Esophagus muscularis mucosa (tissue), 4 donors: ENCODE measurements around the gene IFIH1. TPM values are rescaled to one million over a fixed set of nuclear protein-coding genes. Genes with fewer than 3 reads are reported as not detected.

Experiments used
- DNase-seq: peaks from one replicate; pipeline ENCODE4 v3.0.0-alpha.2; 2017; ENCODE audit errors: extremely low spot score
- H3K27ac ChIP-seq, 4 donors: fragments of 200-600 bp; sonication (generic); replicated peaks in 1 of 4; 1 replicate in 3 of 4; 2 replicates in 1 of 4; pipeline ENCODE4 v1.5.1; 2016 to 2019; ENCODE audit warnings: mild to moderate bottlenecking in 1 of 4
- H3K27me3 ChIP-seq, 4 donors: fragments of 200-600 bp; sonication (generic); one replicate each; pipeline versions ENCODE4 v1.5.1 to v1.6.0; 2016 to 2019
- H3K36me3 ChIP-seq, 4 donors: fragments of 200-600 bp; sonication (generic); one replicate each; pipeline ENCODE4 v1.5.1; 2016 to 2019
- H3K4me1 ChIP-seq, 4 donors: fragments of 200-600 bp; sonication (generic); one replicate each; pipeline ENCODE4 v1.5.1; 2016 to 2019
- H3K4me3 ChIP-seq, 4 donors: fragments of 200-600 bp; sonication (generic); 1 replicate in 2 of 4; 2 replicates in 2 of 4; pipeline ENCODE4 v1.5.1; 2016 to 2019; ENCODE audit warnings: mild to moderate bottlenecking in 4 of 4, moderate library complexity in 1 of 4
- H3K9me3 ChIP-seq, 4 donors: fragments of 200-600 bp; sonication (generic); 1 replicate in 3 of 4; 2 replicates in 1 of 4; pipeline ENCODE4 v1.5.1; 2016 to 2019
- CTCF ChIP-seq, 3 experiments: fragments of 200-600 bp in 2 of 3; fragments of 450-650 bp in 1 of 3; sonication (generic) in 2 of 3; IDR thresholded peaks; one replicate each; pipeline ENCODE4 v1.5.1; 2017 to 2019; ENCODE audit warnings: antibody characterized with exemption in 3 of 3, mild to moderate bottlenecking in 2 of 3, moderate library complexity in 1 of 3
- EP300 ChIP-seq: sonication (generic); formaldehyde crosslinking; IDR thresholded peaks from one replicate; pipeline ENCODE4 v1.6.1; 2017; ENCODE audit warnings: antibody characterized with exemption
- POLR2A ChIP-seq: fragments of 450-650 bp; IDR thresholded peaks from one replicate; pipeline ENCODE4 v1.6.1; 2017; ENCODE audit warnings: antibody characterized with exemption, moderate library complexity, mild to moderate bottlenecking, low read depth
- POLR2AphosphoS5 ChIP-seq, 2 donors: sonication (generic); formaldehyde crosslinking; IDR thresholded peaks; one replicate each; pipeline ENCODE4 v1.6.1; 2017; ENCODE audit warnings: antibody characterized with exemption in 2 of 2
- WGBS: methylation state at CpG from one replicate; pipeline ENCODE4 v1.1.5; 2018; 5-methylcytosine and 5-hydroxymethylcytosine counted together
- intact Hi-C: fragments of 100-400 bp; cut with DNase I; formaldehyde crosslinking; loops from one replicate; pipeline ENCODE4 v1.15.1; 2023
- total RNA-seq, 4 donors: library from RNA; depleted of rRNA; stranded (reverse); fragments of >200 nt; gene quantifications; one replicate each; pipeline versions ENCODE4 v1.1.0 to v1.2.1, GENCODE V29; 2016

The IFIH1 gene
- total RNA-seq, 4 donors from 2014 or later = 8.6 to 12.9 (median 10.6) TPM

DNA sequence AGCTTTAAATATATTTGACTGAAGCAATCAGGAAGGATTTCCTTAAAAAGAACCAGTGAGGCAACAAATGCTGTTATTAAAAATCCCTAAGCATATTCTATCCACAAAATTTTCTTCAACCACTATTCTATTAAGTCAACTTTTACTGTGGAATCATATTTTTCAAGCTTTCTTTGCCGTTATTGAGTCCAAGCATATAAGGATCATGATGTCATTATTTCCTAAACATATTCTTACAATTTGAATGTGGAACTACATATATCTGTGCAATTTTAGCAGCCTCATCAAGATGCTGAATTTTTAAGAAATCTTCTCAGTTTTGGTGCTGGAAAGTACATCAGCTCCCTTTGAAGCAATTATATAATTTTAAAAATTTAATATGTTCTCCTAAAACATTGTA is 5.6 kb downstream of the IFIH1 start:
- WGBS = 83% methylated on average over 1 of the region's 1 CpG
- no peaks in the 10 kb centered on the region for H3K9me3 ChIP-seq
- no peak overlapping the region for H3K4me3 ChIP-seq
- peaks cover 0 to 9% (median 0%) of the 10 kb centered on the region in 4 donors for H3K36me3 ChIP-seq
- no peaks in the 10 kb centered on the region for H3K27me3 ChIP-seq
- no peak for TF ChIP-seq EP300
- TF ChIP-seq POLR2A = no peak
- TF ChIP-seq POLR2AphosphoS5 (IDR thresholded peaks at IDR 0.05) = no peak
- no peak for TF ChIP-seq CTCF (IDR thresholded peaks at IDR 0.05)
- DNase-seq = no peak
- peaks cover 5 to 27% (median 22%) of the 10 kb centered on the region in 4 donors for H3K4me1 ChIP-seq
- no peak overlapping the region for H3K27ac ChIP-seq
- intact Hi-C loops = no loop called here

DNA sequence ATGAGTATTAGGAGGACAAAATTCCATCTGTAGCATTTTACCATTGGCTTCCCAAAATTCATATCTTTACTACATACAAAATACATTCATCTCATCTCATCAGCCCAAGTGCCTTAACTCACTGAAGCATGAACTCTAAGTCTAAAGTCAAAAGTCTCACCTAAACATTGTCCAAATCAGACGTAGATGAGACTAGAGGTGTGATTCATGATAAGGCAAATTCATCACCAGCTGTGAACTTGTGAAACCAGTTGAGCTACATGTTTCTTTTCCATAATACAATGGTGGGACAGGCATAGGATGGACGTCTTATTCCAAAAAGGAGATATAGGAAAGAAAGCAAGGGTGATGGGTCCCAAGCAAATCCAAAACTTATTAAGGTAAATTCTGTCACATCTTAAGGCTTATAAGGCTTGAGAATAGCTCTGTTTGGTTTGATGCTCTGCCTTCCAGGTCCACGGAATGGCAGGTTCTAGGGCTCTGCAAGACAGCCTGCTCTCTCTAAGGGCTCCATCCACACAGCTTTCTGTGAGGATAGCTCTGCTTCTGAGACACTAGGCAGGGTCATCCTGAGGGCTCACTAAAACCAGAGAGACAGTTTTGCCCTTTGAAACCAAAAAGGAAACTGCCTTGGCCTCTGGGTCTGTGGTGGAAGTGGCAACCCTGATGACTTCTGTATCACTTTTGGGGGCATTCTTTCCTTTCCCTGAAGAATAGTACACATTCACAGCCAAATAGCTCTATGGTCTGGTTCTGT is 9.6 kb downstream of the IFIH1 start:
- H3K36me3 ChIP-seq = peaks cover 0 to 9% (median 2%) of the 10 kb centered on the region in 4 donors
- H3K27me3 ChIP-seq = no peaks in the 10 kb centered on the region
- H3K4me1 ChIP-seq = peaks cover 0 to 4% (median 1%) of the 10 kb centered on the region in 4 donors
- WGBS = 97% methylated on average over 3 of the region's 3 CpGs
- no peak for TF ChIP-seq EP300
- TF ChIP-seq POLR2A = no peak
- no peak for TF ChIP-seq POLR2AphosphoS5 (IDR thresholded peaks at IDR 0.05)
- no peak for TF ChIP-seq CTCF (IDR thresholded peaks at IDR 0.05)
- intact Hi-C loops = no loop called here
- no peaks in the 10 kb centered on the region for H3K9me3 ChIP-seq
- no peak for DNase-seq
- no peak overlapping the region for H3K27ac ChIP-seq
- H3K4me3 ChIP-seq = no peak overlapping the region

GRCh38 chr2:162305901-162306300 is 12.6 kb downstream of the IFIH1 start:
- DNase-seq = no peak
- Histone ChIP-seq H3K9me3 (no peaks in the 10 kb centered on the region), H3K27me3 (no peaks in the 10 kb centered on the region), H3K4me3 (no peak overlapping the region), H3K4me1 (peaks cover 0 to 4% (median 2%) of the 10 kb centered on the region in 4 donors), H3K27ac (peak overlapping the region in 1 of 4 donors; percentile 0), H3K36me3 (peaks cover 0 to 9% (median 2%) of the 10 kb centered on the region in 4 donors)
- intact Hi-C loops = no loop called here
- 83% methylated on average over 3 of the region's 3 CpGs for WGBS
- no peak for TF ChIP-seq CTCF (IDR thresholded peaks at IDR 0.05)
- no peak for TF ChIP-seq POLR2AphosphoS5 (IDR thresholded peaks at IDR 0.05)
- TF ChIP-seq POLR2A = no peak
- TF ChIP-seq EP300 = no peak

DNA sequence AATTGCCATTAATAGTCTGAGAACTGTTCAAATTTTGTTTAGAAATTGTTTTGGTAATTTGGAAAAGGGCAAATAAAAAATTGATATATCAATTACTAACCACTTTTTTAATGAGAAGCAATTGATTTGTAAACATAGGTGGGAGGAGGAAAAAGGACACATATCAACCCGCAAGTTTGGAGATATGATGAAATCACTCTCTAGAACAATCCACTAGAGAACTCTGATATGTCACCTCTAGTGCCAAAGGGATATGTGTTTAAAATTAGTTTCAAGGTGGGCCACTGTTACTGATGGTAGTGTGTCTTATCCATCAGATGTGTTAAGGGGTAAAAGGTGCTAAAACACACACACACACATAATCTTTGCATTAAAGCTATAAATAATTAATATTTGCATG is 16.6 kb downstream of the IFIH1 start:
- WGBS = 88% methylated on average over 1 of the region's 1 CpG
- DNase-seq = no peak
- Histone ChIP-seq H3K4me3 (no peak overlapping the region), H3K27me3 (no peaks in the 10 kb centered on the region), H3K4me1 (peaks cover 0 to 30% (median 17%) of the 10 kb centered on the region in 4 donors), H3K27ac (no peak overlapping the region), H3K36me3 (peaks cover 0 to 4% (median 0%) of the 10 kb centered on the region in 4 donors), H3K9me3 (no peaks in the 10 kb centered on the region)
- intact Hi-C loops = loop anchor here (5.0 kb wide), 1 partner anchor 715 kb away; no protein-coding TSS in a partner anchor
- TF ChIP-seq POLR2A = no peak
- no peak for TF ChIP-seq CTCF (IDR thresholded peaks at IDR 0.05)
- TF ChIP-seq EP300 = no peak
- TF ChIP-seq POLR2AphosphoS5 (IDR thresholded peaks at IDR 0.05) = no peak
